HCT116 (cell line): Measurements from ENCODE around the gene XPNPEP1. TPM values are rescaled to one million over a fixed set of nuclear protein-coding genes. Genes with fewer than 3 reads are reported as not detected.

Source experiments
- total RNA-seq: library from RNA; stranded (reverse); gene quantifications from one replicate; pipeline ENCODE4 v1.2.1, GENCODE V29; 2021; ENCODE audit not compliant: unreplicated experiment

Gene XPNPEP1
- total RNA-seq, 1 experiment from 2014 or later, result 87.3 TPM

Other genes with a start within 250 kb of the XPNPEP1 start
- gene ADD3, start 84.5 kb upstream of the XPNPEP1 start, total RNA-seq, result 41.1 TPM